ENCODE data around the gene MYO1D.

GRCh38 chr17:32914181-32914580 lies 37.3 kb upstream of the MYO1D start:
- TF ChIP-seq, protein P1, sequence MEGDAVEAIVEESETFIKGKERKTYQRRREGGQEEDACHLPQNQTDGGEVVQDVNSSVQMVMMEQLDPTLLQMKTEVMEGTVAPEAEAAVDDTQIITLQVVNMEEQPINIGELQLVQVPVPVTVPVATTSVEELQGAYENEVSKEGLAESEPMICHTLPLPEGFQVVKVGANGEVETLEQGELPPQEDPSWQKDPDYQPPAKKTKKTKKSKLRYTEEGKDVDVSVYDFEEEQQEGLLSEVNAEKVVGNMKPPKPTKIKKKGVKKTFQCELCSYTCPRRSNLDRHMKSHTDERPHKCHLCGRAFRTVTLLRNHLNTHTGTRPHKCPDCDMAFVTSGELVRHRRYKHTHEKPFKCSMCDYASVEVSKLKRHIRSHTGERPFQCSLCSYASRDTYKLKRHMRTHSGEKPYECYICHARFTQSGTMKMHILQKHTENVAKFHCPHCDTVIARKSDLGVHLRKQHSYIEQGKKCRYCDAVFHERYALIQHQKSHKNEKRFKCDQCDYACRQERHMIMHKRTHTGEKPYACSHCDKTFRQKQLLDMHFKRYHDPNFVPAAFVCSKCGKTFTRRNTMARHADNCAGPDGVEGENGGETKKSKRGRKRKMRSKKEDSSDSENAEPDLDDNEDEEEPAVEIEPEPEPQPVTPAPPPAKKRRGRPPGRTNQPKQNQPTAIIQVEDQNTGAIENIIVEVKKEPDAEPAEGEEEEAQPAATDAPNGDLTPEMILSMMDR (IDR thresholded peaks at IDR 0.05), result no peak
- TF ChIP-seq POLR2A (IDR thresholded peaks at IDR 0.05), result no peak

Measured in body of pancreas (tissue), 4 donors.